IPS-15b (cell line): ENCODE results near the gene CAPN8.

Experiments used
- H3K27me3 ChIP-seq: one replicate; pipeline ENCODE4 v1.6.1; 2013; ENCODE audit warnings: low read length; ENCODE audit not compliant: control insufficient read depth, insufficient read depth
- H3K36me3 ChIP-seq: one replicate; pipeline ENCODE4 v1.6.1; 2013; ENCODE audit warnings: low read length; ENCODE audit not compliant: control insufficient read depth, insufficient read depth
- H3K4me1 ChIP-seq: one replicate; pipeline ENCODE4 v1.6.1; 2013; ENCODE audit warnings: mild to moderate bottlenecking, low read length; ENCODE audit not compliant: control insufficient read depth, insufficient read depth
- H3K4me3 ChIP-seq: one replicate; pipeline ENCODE4 v1.5.1; 2013; ENCODE audit warnings: low read depth, low read length
- H3K9ac ChIP-seq: one replicate; pipeline ENCODE4 v1.6.1; 2013; ENCODE audit warnings: low read depth, mild to moderate bottlenecking, low read length
- H3K9me3 ChIP-seq: one replicate; pipeline ENCODE4 v1.6.1; 2013; ENCODE audit warnings: mild to moderate bottlenecking, low read length; ENCODE audit not compliant: control insufficient read depth, insufficient read depth

CAPN8 gene

GRCh38 chr1:223647249-223647648 is 18.3 kb downstream of the CAPN8 start:
- no peak overlapping the region for H3K4me3 ChIP-seq
- no peak overlapping the region for H3K9ac ChIP-seq
- H3K9me3 ChIP-seq: no peaks in the 10 kb centered on the region
- H3K36me3 ChIP-seq: no peaks in the 10 kb centered on the region
- peaks cover 3% of the 10 kb centered on the region for H3K27me3 ChIP-seq
- peaks cover 22% of the 10 kb centered on the region for H3K4me1 ChIP-seq

- peaks cover 22% of the 10 kb centered on the region for H3K4me1 ChIP-seq
- no peak overlapping the region for H3K4me3 ChIP-seq
- no peaks in the 10 kb centered on the region for H3K9me3 ChIP-seq
- H3K36me3 ChIP-seq: no peaks in the 10 kb centered on the region
- H3K9ac ChIP-seq: no peak overlapping the region
- peaks cover 3% of the 10 kb centered on the region for H3K27me3 ChIP-seq
These were observed 19.6 kb downstream of the CAPN8 start for GRCh38 chr1:223645903-223646302.

- H3K4me3 ChIP-seq: no peak overlapping the region
- H3K4me1 ChIP-seq: peaks cover 8% of the 10 kb centered on the region
- no peaks in the 10 kb centered on the region for H3K36me3 ChIP-seq
- H3K27me3 ChIP-seq: peaks cover 3% of the 10 kb centered on the region
- no peaks in the 10 kb centered on the region for H3K9me3 ChIP-seq
- no peak overlapping the region for H3K9ac ChIP-seq
These were observed 23.3 kb downstream of the CAPN8 start for GRCh38 chr1:223642237-223642636.

- H3K36me3 ChIP-seq: no peaks in the 10 kb centered on the region
- no peaks in the 10 kb centered on the region for H3K9me3 ChIP-seq
- peaks cover 2% of the 10 kb centered on the region for H3K27me3 ChIP-seq
These were observed 23.9 kb downstream of the CAPN8 start for GRCh38 chr1:223641523-223642039.

GRCh38 chr1:223639331-223639749 is 26.2 kb downstream of the CAPN8 start:
- H3K27me3 ChIP-seq: no peaks in the 10 kb centered on the region
- no peaks in the 10 kb centered on the region for H3K36me3 ChIP-seq
- H3K9me3 ChIP-seq: no peaks in the 10 kb centered on the region
- H3K4me3 ChIP-seq: no peak overlapping the region
- no peaks in the 10 kb centered on the region for H3K4me1 ChIP-seq
- no peak overlapping the region for H3K9ac ChIP-seq

More at GRCh38 chr1:223641523-223642039, 23.9 kb downstream of the CAPN8 start:
- Histone ChIP-seq H3K9ac (no peak overlapping the region), H3K4me1 (peaks cover 2% of the 10 kb centered on the region), H3K4me3 (no peak overlapping the region)

- Histone ChIP-seq H3K4me3 (no peak overlapping the region), H3K4me1 (no peaks in the 10 kb centered on the region), H3K9ac (no peak overlapping the region), H3K9me3 (no peaks in the 10 kb centered on the region), H3K27me3 (no peaks in the 10 kb centered on the region), H3K36me3 (no peaks in the 10 kb centered on the region)
These were observed 30.3 kb downstream of the CAPN8 start for GRCh38 chr1:223635236-223635635.

GRCh38 chr1:223634423-223634822 is 31.1 kb downstream of the CAPN8 start:
- Histone ChIP-seq H3K9me3 (no peaks in the 10 kb centered on the region), H3K4me1 (no peaks in the 10 kb centered on the region), H3K27me3 (no peaks in the 10 kb centered on the region), H3K9ac (no peak overlapping the region), H3K4me3 (no peak overlapping the region), H3K36me3 (no peaks in the 10 kb centered on the region)

GRCh38 chr1:223631956-223632355 is 33.5 kb downstream of the CAPN8 start:
- H3K4me1 ChIP-seq: no peaks in the 10 kb centered on the region
- no peak overlapping the region for H3K9ac ChIP-seq
- H3K36me3 ChIP-seq: no peaks in the 10 kb centered on the region
- no peaks in the 10 kb centered on the region for H3K27me3 ChIP-seq
- no peak overlapping the region for H3K4me3 ChIP-seq
- H3K9me3 ChIP-seq: no peaks in the 10 kb centered on the region

GRCh38 chr1:223631473-223631872 is 34.0 kb downstream of the CAPN8 start:
- Histone ChIP-seq H3K9ac (no peak overlapping the region), H3K27me3 (no peaks in the 10 kb centered on the region), H3K36me3 (no peaks in the 10 kb centered on the region), H3K4me3 (no peak overlapping the region), H3K4me1 (no peaks in the 10 kb centered on the region), H3K9me3 (no peaks in the 10 kb centered on the region)

GRCh38 chr1:223629126-223629457 is 36.4 kb downstream of the CAPN8 start:
- no peak overlapping the region for H3K9ac ChIP-seq
- no peaks in the 10 kb centered on the region for H3K27me3 ChIP-seq
- H3K9me3 ChIP-seq: no peaks in the 10 kb centered on the region
- H3K36me3 ChIP-seq: no peaks in the 10 kb centered on the region
- no peak overlapping the region for H3K4me3 ChIP-seq
- H3K4me1 ChIP-seq: no peaks in the 10 kb centered on the region

- H3K9me3 ChIP-seq: no peaks in the 10 kb centered on the region
- no peaks in the 10 kb centered on the region for H3K4me1 ChIP-seq
- H3K9ac ChIP-seq: no peak overlapping the region
- no peak overlapping the region for H3K4me3 ChIP-seq
- no peaks in the 10 kb centered on the region for H3K27me3 ChIP-seq
- H3K36me3 ChIP-seq: no peaks in the 10 kb centered on the region
These were observed 37.0 kb downstream of the CAPN8 start for GRCh38 chr1:223628233-223629125.

GRCh38 chr1:223622132-223622842 is 43.2 kb downstream of the CAPN8 start:
- no peak overlapping the region for H3K4me3 ChIP-seq
- no peaks in the 10 kb centered on the region for H3K4me1 ChIP-seq
- H3K36me3 ChIP-seq: no peaks in the 10 kb centered on the region

More at GRCh38 chr1:223622132-223622842, 43.2 kb downstream of the CAPN8 start:
- no peaks in the 10 kb centered on the region for H3K27me3 ChIP-seq
- no peaks in the 10 kb centered on the region for H3K9me3 ChIP-seq
- no peak overlapping the region for H3K9ac ChIP-seq
